Measurements from ENCODE around the gene OR6B1.

DNA sequence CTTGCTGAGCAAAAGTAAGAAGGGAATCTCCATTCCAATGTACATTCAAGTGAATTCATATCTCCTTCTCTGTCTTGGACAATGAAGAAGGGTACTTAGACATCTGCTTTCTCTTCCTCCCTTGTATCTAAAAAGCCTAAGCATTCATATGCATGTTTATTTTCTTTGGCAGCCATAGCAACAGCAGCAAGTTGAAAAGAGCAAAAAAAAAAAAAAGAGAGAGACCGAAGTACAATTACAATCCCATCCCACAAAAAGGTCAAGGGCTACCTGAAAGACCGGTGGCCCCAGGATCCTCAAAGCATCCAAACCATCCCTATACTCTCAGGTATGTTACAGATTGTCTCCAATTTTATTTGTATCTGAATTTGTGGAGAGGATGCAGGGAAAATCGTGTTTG is 41.3 kb upstream of the OR6B1 start:
- TF ChIP-seq, protein P1, sequence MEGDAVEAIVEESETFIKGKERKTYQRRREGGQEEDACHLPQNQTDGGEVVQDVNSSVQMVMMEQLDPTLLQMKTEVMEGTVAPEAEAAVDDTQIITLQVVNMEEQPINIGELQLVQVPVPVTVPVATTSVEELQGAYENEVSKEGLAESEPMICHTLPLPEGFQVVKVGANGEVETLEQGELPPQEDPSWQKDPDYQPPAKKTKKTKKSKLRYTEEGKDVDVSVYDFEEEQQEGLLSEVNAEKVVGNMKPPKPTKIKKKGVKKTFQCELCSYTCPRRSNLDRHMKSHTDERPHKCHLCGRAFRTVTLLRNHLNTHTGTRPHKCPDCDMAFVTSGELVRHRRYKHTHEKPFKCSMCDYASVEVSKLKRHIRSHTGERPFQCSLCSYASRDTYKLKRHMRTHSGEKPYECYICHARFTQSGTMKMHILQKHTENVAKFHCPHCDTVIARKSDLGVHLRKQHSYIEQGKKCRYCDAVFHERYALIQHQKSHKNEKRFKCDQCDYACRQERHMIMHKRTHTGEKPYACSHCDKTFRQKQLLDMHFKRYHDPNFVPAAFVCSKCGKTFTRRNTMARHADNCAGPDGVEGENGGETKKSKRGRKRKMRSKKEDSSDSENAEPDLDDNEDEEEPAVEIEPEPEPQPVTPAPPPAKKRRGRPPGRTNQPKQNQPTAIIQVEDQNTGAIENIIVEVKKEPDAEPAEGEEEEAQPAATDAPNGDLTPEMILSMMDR (IDR thresholded peaks at IDR 0.05), result no peak
- no peak for TF ChIP-seq POLR2A (IDR thresholded peaks at IDR 0.05)

Data from Peyer's patch (tissue), 4 donors.